GM18511 (cell line): ENCODE data around the gene AFF1.

ENCODE experiments used
- ATAC-seq: cut with Tn5 transposase; IDR thresholded peaks from one replicate; pipeline ENCODE4 v1.9.1; 2021; ENCODE audit warnings: mild to moderate bottlenecking, moderate library complexity; ENCODE audit not compliant: unreplicated experiment

The AFF1 gene

DNA sequence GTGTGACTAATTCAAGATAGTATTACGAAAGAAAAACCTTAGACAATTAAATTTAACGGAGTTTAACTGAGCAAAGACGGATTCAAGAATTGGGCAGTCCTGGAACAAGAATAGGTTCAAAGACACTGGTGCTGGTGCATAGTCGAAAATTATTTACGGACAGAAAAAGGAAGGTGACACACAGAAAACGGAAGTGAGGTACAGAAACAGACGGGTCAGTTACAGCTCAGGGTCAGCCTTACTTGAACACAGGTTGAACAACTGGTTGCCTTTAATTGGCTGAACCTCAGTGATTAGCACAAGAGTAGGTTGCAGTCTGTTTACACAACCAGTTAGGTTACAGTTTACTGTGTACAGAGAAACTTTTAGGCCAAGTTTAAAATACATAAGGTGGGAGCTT, 254.1 kb downstream of the AFF1 start:
- ATAC-seq, result no peak
